Tibial nerve (tissue), 3 donors: ENCODE data around the gene GPRC5D.

Source experiments
- CTCF ChIP-seq, 5 experiments: fragments of 200-600 bp in 3 of 5; fragments of 450-650 bp in 2 of 5; sonication (generic) in 3 of 5; IDR thresholded peaks; one replicate each; pipeline ENCODE4 v1.5.1; 2016 to 2019; ENCODE audit warnings: antibody characterized with exemption in 5 of 5, mild to moderate bottlenecking in 3 of 5, moderate library complexity in 2 of 5
- POLR2A ChIP-seq, 2 donors: fragments of 450-650 bp; IDR thresholded peaks; one replicate each; pipeline ENCODE4 v1.6.1; 2017; ENCODE audit warnings: antibody characterized with exemption in 2 of 2, mild to moderate bottlenecking in 2 of 2, moderate library complexity in 2 of 2

DNA sequence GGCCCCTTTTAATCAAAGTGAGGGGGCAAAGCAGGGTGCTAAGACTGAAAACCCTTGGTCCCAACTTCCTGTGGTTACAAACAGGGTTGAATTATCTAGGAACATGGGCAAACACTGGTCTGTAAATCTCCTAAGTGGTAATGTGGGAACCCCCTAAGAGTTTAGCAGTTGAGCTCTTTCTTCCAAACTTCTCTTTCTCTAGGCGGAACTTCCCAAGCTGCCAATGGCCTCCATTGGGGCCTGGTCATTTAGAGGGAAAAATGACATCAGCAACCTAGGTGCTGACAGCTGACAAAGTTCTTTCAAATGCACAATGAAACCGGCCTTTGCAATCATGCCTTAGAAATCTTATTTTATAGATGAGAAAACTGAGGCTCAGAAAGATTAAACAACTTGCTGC lies 30.4 kb upstream of the GPRC5D start:
- TF ChIP-seq POLR2A (IDR thresholded peaks at IDR 0.05) (no peak), CTCF (IDR thresholded peaks at IDR 0.05) (no peak)
